Small intestine (tissue), 7 donors: ENCODE measurements around the gene TCFL5. TPM values are rescaled to one million over a fixed set of nuclear protein-coding genes. Genes with fewer than 3 reads are reported as not detected.

ENCODE experiments used
- DNase-seq, 2 donors: peaks; one replicate each; pipeline versions ENCODE4 v3.0.0 to v3.0.0-alpha.2; 2013
- FAIRE-seq: peaks from 2 replicates; lab custom pipeline; 2012; peaks lifted over from hg19 to GRCh38; lab: Jason Lieb, UNC
- H3K27ac ChIP-seq, 3 donors: one replicate each; pipeline ENCODE4 v1.5.1; 2013; ENCODE audit warnings: low read length in 2 of 3, mild to moderate bottlenecking in 2 of 3, control low read depth in 1 of 3, inconsistent platforms in 1 of 3, low read depth in 1 of 3, moderate library complexity in 1 of 3
- H3K27me3 ChIP-seq, 3 donors: one replicate each; pipeline ENCODE4 v1.6.1; 2013; ENCODE audit warnings: low read length in 3 of 3, inconsistent platforms in 1 of 3; ENCODE audit not compliant: control insufficient read depth in 3 of 3, insufficient read depth in 3 of 3
- H3K36me3 ChIP-seq, 3 donors: one replicate each; pipeline ENCODE4 v1.6.1; 2013; ENCODE audit warnings: low read length in 3 of 3, inconsistent platforms in 1 of 3, low read depth in 1 of 3, mild to moderate bottlenecking in 1 of 3, moderate library complexity in 1 of 3; ENCODE audit not compliant: control insufficient read depth in 3 of 3, insufficient read depth in 2 of 3
- H3K4me1 ChIP-seq, 3 donors: one replicate each; pipeline ENCODE4 v1.6.1; 2013; ENCODE audit warnings: low read length in 2 of 3, inconsistent platforms in 1 of 3, low read depth in 1 of 3, mild to moderate bottlenecking in 1 of 3, moderate library complexity in 1 of 3; ENCODE audit not compliant: control insufficient read depth in 3 of 3, insufficient read depth in 2 of 3
- H3K4me3 ChIP-seq, 3 donors: one replicate each; pipeline ENCODE4 v1.5.1; 2013; ENCODE audit warnings: low read length in 3 of 3, control low read depth in 1 of 3, inconsistent platforms in 1 of 3, low read depth in 1 of 3, mild to moderate bottlenecking in 1 of 3, moderate library complexity in 1 of 3
- H3K9me3 ChIP-seq, 2 donors: one replicate each; pipeline ENCODE4 v1.6.1; 2013; ENCODE audit warnings: low read depth in 1 of 2, low read length in 1 of 2; ENCODE audit not compliant: control insufficient read depth in 2 of 2, insufficient read depth in 1 of 2
- WGBS, 3 donors: extraction: QIAGEN DNeasy Blood & Tissue Kit; methylation state at CpG; one replicate each; pipeline ENCODE4 v1.1.7; 2013; 5-methylcytosine and 5-hydroxymethylcytosine counted together
- polyA plus RNA-seq, 4 donors: library from polyadenylated mRNA; stranded (reverse) in 3 of 4; unstranded in 1 of 4; fragments of 200-250 nt in 3 of 4; fragments of 120-200 nt in 1 of 4; gene quantifications; one replicate each; pipeline versions ENCODE4 v1.2.1 to v1.2.3, GENCODE V29; 2013
- donor health status: healthy with polysubstance abuse.
- donor health status: control.
- donor health status: control.
- donor health status: Bipolar disorder and iron deficiency.
- donor health status: healthy.

The TCFL5 gene
- polyA plus RNA-seq, 4 donors = 4.2 to 5.7 (median 4.6) TPM

GRCh38 chr20:62820962-62821725, 40.5 kb downstream of the TCFL5 start:
- no peak for FAIRE-seq
- Histone ChIP-seq H3K4me3 (no peak overlapping the region), H3K27ac (no peak overlapping the region), H3K9me3 (no peaks in the 10 kb centered on the region), H3K4me1 (peaks cover 2 to 37% (median 3%) of the 10 kb centered on the region in 3 donors), H3K27me3 (peaks cover 7 to 17% (median 8%) of the 10 kb centered on the region in 3 donors), H3K36me3 (no peaks in the 10 kb centered on the region)
- no peak for DNase-seq
- WGBS, 3 donors = 65 to 83% (median 80%) methylated on average over 18 to 19 of the region's 19 CpGs

GRCh38 chr20:62820208-62820961, 41.2 kb downstream of the TCFL5 start:
- Histone ChIP-seq H3K4me1 (peaks cover 2 to 45% (median 3%) of the 10 kb centered on the region in 3 donors), H3K9me3 (peaks cover 0 to 2% of the 10 kb centered on the region in 2 donors), H3K27me3 (peaks cover 8 to 24% (median 9%) of the 10 kb centered on the region in 3 donors), H3K27ac (no peak overlapping the region), H3K36me3 (no peaks in the 10 kb centered on the region), H3K4me3 (no peak overlapping the region)
- DNase-seq = no peak
- FAIRE-seq = no peak
- WGBS, 3 donors = 50 to 70% (median 60%) methylated on average over 20 to 23 of the region's 23 CpGs

- H3K9me3 ChIP-seq = peaks cover 0 to 2% of the 10 kb centered on the region in 2 donors
- DNase-seq = no peak
- H3K36me3 ChIP-seq = peaks cover 0 to 2% (median 0%) of the 10 kb centered on the region in 3 donors
- FAIRE-seq = no peak
- peaks cover 2 to 50% (median 3%) of the 10 kb centered on the region in 3 donors for H3K4me1 ChIP-seq
- peaks cover 8 to 32% (median 9%) of the 10 kb centered on the region in 3 donors for H3K27me3 ChIP-seq
- H3K4me3 ChIP-seq = no peak overlapping the region
- WGBS, 3 donors = 35 to 54% (median 43%) methylated on average over 16 of the region's 16 CpGs
- no peak overlapping the region for H3K27ac ChIP-seq
These were observed 42.0 kb downstream of the TCFL5 start for GRCh38 chr20:62819494-62820174.

GRCh38 chr20:62818592-62819493, 42.8 kb downstream of the TCFL5 start:
- Histone ChIP-seq H3K27ac (peak overlapping the region in 1 of 3 donors; percentile 37), H3K36me3 (peaks cover 0 to 8% (median 0%) of the 10 kb centered on the region in 3 donors), H3K4me1 (peaks cover 0 to 42% (median 3%) of the 10 kb centered on the region in 3 donors), H3K4me3 (no peak overlapping the region), H3K27me3 (peaks cover 8 to 32% (median 9%) of the 10 kb centered on the region in 3 donors), H3K9me3 (peaks cover 0 to 2% of the 10 kb centered on the region in 2 donors)
- WGBS, 3 donors = 7 to 19% (median 14%) methylated on average over 19 to 25 of the region's 25 CpGs
- peak in 1 of 2 donors; percentile 60 for DNase-seq
- no peak for FAIRE-seq

- Histone ChIP-seq H3K4me3 (no peak overlapping the region), H3K9me3 (peaks cover 0 to 2% of the 10 kb centered on the region in 2 donors), H3K27ac (peak overlapping the region in 1 of 3 donors; percentile 37), H3K36me3 (peaks cover 0 to 13% (median 2%) of the 10 kb centered on the region in 3 donors), H3K4me1 (peaks cover 0 to 42% (median 3%) of the 10 kb centered on the region in 3 donors), H3K27me3 (peaks cover 8 to 32% (median 9%) of the 10 kb centered on the region in 3 donors)
- FAIRE-seq (no peak), DNase-seq (no peak)
- WGBS, 3 donors = 45 to 61% (median 51%) methylated on average over 12 of the region's 12 CpGs
These were observed 43.5 kb downstream of the TCFL5 start for GRCh38 chr20:62817975-62818591.

- DNase-seq (no peak), FAIRE-seq (no peak)
- Histone ChIP-seq H3K27me3 (peaks cover 8 to 32% (median 9%) of the 10 kb centered on the region in 3 donors), H3K4me1 (peaks cover 0 to 42% (median 3%) of the 10 kb centered on the region in 3 donors), H3K4me3 (no peak within 1 kb of the TSS), H3K27ac (no peak within 1 kb of the TSS), H3K36me3 (peaks cover 6 to 22% (median 7%) of the 10 kb centered on the region in 3 donors), H3K9me3 (peaks cover 0 to 2% of the 10 kb centered on the region in 2 donors)
- WGBS, 3 donors = 2 to 8% (median 7%) methylated on average over 62 to 108 of the region's 108 CpGs
These were observed 44.4 kb downstream of the TCFL5 start, which contains the start of gene COL9A3 for GRCh38 chr20:62816884-62817873. Gene COL9A3, plus strand, starts transcription at chr20:62817050. Its CDS starts 15 bp downstream, at chr20:62817065.
